Sciatic nerve (tissue), 2 donors: Measurements from ENCODE around the gene GTF2H4. TPM values are rescaled to one million over a fixed set of nuclear protein-coding genes. Genes with fewer than 3 reads are reported as not detected.
A peak's percentile ranks its signal among the peaks of the same experiment; 100 is the strongest.

Source experiments
- ATAC-seq: fragments of 200-7000 bp; cut with Tn5 transposase; one replicate; pipeline ENCODE4 v1.9.1; 2020; ENCODE audit warnings: mild to moderate bottlenecking, moderate library complexity
- DNase-seq: peaks from one replicate; pipeline ENCODE4 v3.0.0-alpha.2; 2020; ENCODE audit warnings: low spot score
- intact Hi-C: fragments of 100-400 bp; cut with DNase I; formaldehyde crosslinking; loops from one replicate; pipeline ENCODE4 v1.14.2; 2022
- total RNA-seq: library from RNA; stranded (reverse); fragmentation: NEBNext Ultra II Directional; extraction: Animal tissue kit (Norgen Biotek cat#: 25700); gene quantifications from one replicate; pipeline ENCODE4 v1.2.1, GENCODE V29; 2021
- donor health status: DM: no; HTN: no; CAD: no.
- donor health status: DM: no; HTN: no; CAD: no.

GTF2H4 gene
- total RNA-seq, 1 donor from 2014 or later = 30.4 TPM

GRCh38 chr6:30881392-30882203, 26.4 kb upstream of the GTF2H4 start:
- intact Hi-C loops = loop anchor here (5.0 kb wide), 1 partner anchor 54 kb away; no protein-coding TSS in a partner anchor
- peak; percentile 53 for DNase-seq
- ATAC-seq = no peak

GRCh38 chr6:30882204-30882758, 25.7 kb upstream of the GTF2H4 start:
- DNase-seq = peak; percentile 60
- no peak for ATAC-seq

GRCh38 chr6:30882759-30883684, 25.0 kb upstream of the GTF2H4 start:
- DNase-seq (peak; percentile 62), ATAC-seq (peak; percentile 2)
- intact Hi-C loops = loop anchor here (5.0 kb wide), 1 partner anchor 56 kb away; no protein-coding TSS in a partner anchor

More at GRCh38 chr6:30882204-30882758, 25.7 kb upstream of the GTF2H4 start:
- intact Hi-C loops = loop anchor here (5.0 kb wide), 1 partner anchor 55 kb away; no protein-coding TSS in a partner anchor

GRCh38 chr6:30883685-30884520, 24.1 kb upstream of the GTF2H4 start, which contains the start of gene DDR1:
TSS of gene DDR1 (plus strand) at chr6:30884519. CDS start at chr6:30888730, 4,211 bp downstream.
- peak; percentile 88 for DNase-seq
- ATAC-seq = peak; percentile 78
- intact Hi-C loops = loop anchor here (5.0 kb wide), 1 partner anchor 57 kb away; no protein-coding TSS in a partner anchor

GRCh38 chr6:30884521-30885480, 23.2 kb upstream of the GTF2H4 start:
- peak; percentile 23 for ATAC-seq
- intact Hi-C loops = loop anchor here (5.0 kb wide), 1 partner anchor 58 kb away; no protein-coding TSS in a partner anchor
- DNase-seq = peak; percentile 73

- no peak for DNase-seq
- peak; percentile 5 for ATAC-seq
- intact Hi-C loops = no loop called here
These were observed 22.5 kb upstream of the GTF2H4 start for GRCh38 chr6:30885481-30885998.

GRCh38 chr6:30885999-30886896, 21.8 kb upstream of the GTF2H4 start:
- peak; percentile 72 for DNase-seq
- ATAC-seq = peak; percentile 22
- intact Hi-C loops = no loop called here

- DNase-seq (peak; percentile 8), ATAC-seq (no peak)
- intact Hi-C loops = no loop called here
These were observed 21.1 kb upstream of the GTF2H4 start for GRCh38 chr6:30886897-30887255.

- DNase-seq (no peak), ATAC-seq (no peak)
- intact Hi-C loops = no loop called here
These were observed 19.8 kb upstream of the GTF2H4 start for GRCh38 chr6:30887901-30888815.

GRCh38 chr6:30888816-30889495, 19.1 kb upstream of the GTF2H4 start:
- DNase-seq = peak; percentile 56
- intact Hi-C loops = no loop called here
- no peak for ATAC-seq

- DNase-seq (peak; percentile 25), ATAC-seq (no peak)
- intact Hi-C loops = no loop called here
These were observed 18.5 kb upstream of the GTF2H4 start for GRCh38 chr6:30889496-30889885.

- DNase-seq (peak; percentile 70), ATAC-seq (peak; percentile 59)
- intact Hi-C loops = no loop called here
These were observed 17.9 kb upstream of the GTF2H4 start for GRCh38 chr6:30889921-30890645.

GRCh38 chr6:30890646-30891449, 17.2 kb upstream of the GTF2H4 start:
- ATAC-seq (no peak), DNase-seq (peak; percentile 49)
- intact Hi-C loops = no loop called here
